ENCODE measurements around the gene HSPG2.

Gene HSPG2

GRCh38 chr1:21896652-21897532 is 40.2 kb downstream of the HSPG2 start:
- Histone ChIP-seq H3K4me1 (no peaks in the 10 kb centered on the region), H3K9me3 (no peaks in the 10 kb centered on the region), H3K4me3 (ENCODE audit: low read depth, low read length) (no peak overlapping the region), H3K27me3 (no peaks in the 10 kb centered on the region), H3K36me3 (no peaks in the 10 kb centered on the region)
- no peak for TF ChIP-seq CTCF (IDR thresholded peaks at IDR 0.05; ENCODE audit: low read depth, low read length)
- no peak for DNase-seq

DNA sequence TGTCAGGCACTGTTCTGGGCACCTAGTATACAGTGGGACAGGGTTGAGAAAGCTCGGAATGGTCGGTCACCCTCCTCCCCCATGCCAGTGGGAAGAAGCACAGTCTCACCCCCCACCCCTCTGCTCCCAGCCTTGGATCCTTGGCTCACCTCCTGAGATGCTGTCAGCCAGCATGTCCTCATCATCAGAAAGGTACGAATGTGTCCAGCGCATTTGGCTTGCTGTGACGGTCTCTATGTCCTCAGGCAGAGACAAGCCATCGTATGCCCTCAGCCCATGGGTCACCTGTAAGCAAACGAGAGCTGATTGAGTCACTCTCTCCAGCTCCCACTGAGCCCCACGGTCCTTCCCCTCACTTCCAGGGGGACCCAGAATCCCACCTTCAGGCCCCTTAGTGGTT is 41.1 kb downstream of the HSPG2 start:
- Histone ChIP-seq H3K9me3 (no peaks in the 10 kb centered on the region), H3K27me3 (no peaks in the 10 kb centered on the region), H3K4me3 (ENCODE audit: low read depth, low read length) (no peak overlapping the region), H3K4me1 (no peaks in the 10 kb centered on the region), H3K36me3 (no peaks in the 10 kb centered on the region)
- no peak for TF ChIP-seq CTCF (IDR thresholded peaks at IDR 0.05; ENCODE audit: low read depth, low read length)
- DNase-seq, result no peak

- Histone ChIP-seq H3K4me1 (no peaks in the 10 kb centered on the region), H3K4me3 (ENCODE audit: low read depth, low read length) (no peak overlapping the region), H3K36me3 (no peaks in the 10 kb centered on the region), H3K27me3 (no peaks in the 10 kb centered on the region), H3K9me3 (no peaks in the 10 kb centered on the region)
- DNase-seq, result no peak
- no peak for TF ChIP-seq CTCF (IDR thresholded peaks at IDR 0.05; ENCODE audit: low read depth, low read length)
These were observed 42.9 kb downstream of the HSPG2 start for GRCh38 chr1:21894034-21894881.

DNA sequence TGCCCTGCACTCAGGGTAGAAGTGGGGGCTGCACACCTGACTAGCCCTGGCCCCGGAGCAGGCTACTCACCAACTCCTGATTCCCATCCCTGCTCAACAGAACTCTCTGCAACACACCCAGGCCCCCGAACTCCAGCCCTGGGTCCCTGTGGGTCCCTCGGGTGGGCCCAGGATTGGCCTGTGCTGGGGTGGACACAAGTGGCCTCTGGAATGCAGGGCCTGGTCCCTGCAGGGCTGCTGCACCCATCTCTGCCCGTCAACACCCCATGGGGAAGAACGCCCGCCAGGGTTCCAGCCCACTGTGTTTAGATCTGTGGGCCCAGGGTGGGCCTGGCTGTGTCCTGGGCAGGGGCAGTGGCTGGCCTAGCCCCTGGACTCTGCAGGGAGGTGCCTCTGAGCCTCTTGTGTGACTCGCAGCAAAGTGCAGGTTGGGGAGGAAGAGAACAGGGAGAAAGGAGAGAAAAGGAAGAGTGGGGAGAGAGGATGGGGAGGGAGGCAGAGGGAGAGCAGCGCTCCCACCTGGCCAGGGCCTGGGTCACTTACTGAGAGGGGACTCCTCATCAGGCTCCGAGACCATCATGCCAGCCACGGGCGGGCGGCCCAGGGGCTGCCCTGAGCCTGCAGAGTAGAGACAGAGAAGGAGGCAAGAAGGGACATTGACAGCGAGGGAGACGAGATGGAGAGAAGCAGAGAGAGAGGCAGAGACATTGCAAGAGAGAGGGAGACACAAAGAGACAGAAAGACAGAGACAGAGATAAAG is 43.9 kb downstream of the HSPG2 start:
- TF ChIP-seq CTCF (IDR thresholded peaks at IDR 0.05; ENCODE audit: low read depth, low read length), result no peak

GRCh38 chr1:21891621-21892479 is 45.3 kb downstream of the HSPG2 start:
- no peak for DNase-seq
- H3K4me1 ChIP-seq, result no peaks in the 10 kb centered on the region
- TF ChIP-seq CTCF (IDR thresholded peaks at IDR 0.05; ENCODE audit: low read depth, low read length), result no peak
- no peaks in the 10 kb centered on the region for H3K36me3 ChIP-seq
- H3K4me3 ChIP-seq (ENCODE audit: low read depth, low read length), result no peak overlapping the region
- H3K27me3 ChIP-seq, result no peaks in the 10 kb centered on the region
- no peaks in the 10 kb centered on the region for H3K9me3 ChIP-seq

More for the DNA sequence above, 43.9 kb downstream of the HSPG2 start:
- H3K4me3 ChIP-seq (ENCODE audit: low read depth, low read length), result no peak overlapping the region
- H3K4me1 ChIP-seq, result no peaks in the 10 kb centered on the region
- no peaks in the 10 kb centered on the region for H3K36me3 ChIP-seq
- no peaks in the 10 kb centered on the region for H3K27me3 ChIP-seq
- H3K9me3 ChIP-seq, result no peaks in the 10 kb centered on the region
- DNase-seq, result no peak
